Fibroblast of peridontal ligament (primary cell): ENCODE measurements around the gene ZNF511.

ENCODE experiments used
- DNase-seq: peaks from one replicate; pipeline ENCODE4 v3.0.0-alpha.2; 2010; ENCODE audit errors: extremely low read depth

ZNF511 gene

DNA sequence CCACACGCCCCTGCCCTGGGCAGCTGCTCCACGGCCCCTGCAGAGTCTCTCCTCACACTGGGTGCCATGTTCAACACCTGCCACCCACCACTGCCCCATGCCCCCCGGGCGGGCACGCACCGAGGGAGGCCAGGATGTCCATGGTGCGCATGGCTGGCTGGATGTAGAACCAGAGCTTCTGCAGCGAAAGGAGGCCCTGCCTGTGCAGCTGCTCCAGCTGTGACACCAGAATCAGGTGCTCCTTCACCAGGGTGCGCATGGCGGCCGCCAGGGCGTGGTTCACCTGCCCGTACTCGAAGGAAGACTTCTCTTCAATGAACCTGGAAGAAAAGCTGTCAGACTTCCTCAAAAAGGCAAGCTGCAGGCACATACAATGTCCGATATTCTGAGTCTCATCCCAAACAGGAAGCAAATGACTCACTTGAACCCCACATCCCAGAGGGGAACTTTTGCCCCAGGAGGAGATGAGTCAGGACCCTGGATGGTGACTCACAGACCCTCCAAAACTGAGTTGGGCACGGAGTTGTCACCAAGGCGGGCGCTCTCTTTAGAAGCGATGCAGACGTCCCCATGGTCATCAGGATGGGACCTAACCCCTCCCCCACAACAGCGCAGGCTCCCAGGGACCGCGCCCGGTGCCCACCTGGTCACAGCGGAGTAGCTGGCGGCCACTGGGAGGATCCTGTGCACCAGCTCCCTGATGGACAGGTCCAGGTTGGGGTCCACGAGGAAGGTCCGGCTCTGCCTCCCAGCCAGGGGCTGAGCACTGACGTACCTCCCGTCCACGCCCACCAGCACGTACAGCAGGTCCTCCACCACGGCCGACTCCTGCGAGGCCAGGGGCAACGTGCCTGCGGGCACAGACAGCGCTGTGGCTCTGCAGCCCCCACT is 15.6 kb upstream of the ZNF511 start:
- peak; percentile 40 for DNase-seq

DNA sequence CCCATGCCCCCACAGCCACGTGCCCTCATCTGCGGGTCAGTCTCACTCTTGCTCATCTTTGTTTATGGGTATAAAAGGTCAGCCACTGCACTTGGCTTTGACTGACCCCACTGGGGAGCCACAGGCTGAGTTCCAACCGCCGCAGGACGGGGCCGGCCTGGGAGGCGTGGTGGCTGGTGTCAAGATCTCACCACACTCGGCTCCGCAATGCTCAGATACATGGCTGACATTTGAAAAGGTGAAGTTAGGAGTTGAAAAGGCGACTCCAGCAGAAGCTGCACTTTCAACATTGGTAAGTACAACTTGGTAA is 14.9 kb upstream of the ZNF511 start:
- no peak for DNase-seq

- no peak for DNase-seq
Measured at GRCh38 chr10:133294189-133294588, 14.5 kb upstream of the ZNF511 start.

DNA sequence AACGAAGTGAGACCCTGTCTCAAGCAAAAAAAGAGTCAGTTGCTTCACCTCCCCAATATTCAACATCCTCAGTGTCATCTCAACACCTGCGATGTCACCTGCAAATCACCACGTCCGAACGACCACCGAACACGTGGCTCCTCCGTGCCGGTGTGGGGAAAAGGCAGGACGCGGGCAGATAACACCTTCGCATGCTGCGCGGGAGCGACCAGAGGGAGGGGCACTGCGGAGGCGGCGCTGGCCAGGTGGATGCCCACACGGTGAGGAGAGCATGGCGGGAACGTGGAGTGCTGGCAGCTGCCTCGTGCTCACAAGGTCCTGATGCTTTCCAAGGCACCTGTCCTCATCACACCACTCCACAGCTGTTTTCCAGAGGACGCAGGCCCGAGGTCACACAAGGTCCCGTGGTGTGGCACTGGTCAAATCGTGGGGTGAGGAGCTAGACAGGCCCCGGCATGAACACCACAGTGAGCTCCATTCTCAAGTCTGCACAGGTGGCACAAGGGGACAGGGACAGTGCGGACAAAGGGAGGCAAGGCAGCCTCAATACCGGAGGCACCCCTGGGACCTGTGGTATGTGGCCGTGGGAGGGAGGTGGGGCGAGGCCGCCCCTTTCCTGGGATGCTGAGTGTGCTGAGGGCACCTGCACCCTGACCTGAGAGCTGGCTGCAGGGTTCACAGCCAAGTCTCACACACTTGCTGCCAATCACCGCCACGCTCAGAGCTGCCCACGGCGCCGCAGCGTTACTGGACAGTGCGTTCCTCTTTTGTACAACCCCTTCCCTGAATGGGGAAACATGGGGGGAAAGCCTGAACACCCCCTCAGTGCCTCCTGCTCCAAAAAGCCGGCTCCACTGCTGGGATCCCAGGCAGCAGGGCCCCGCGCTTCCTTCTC is 13.0 kb upstream of the ZNF511 start:
- no peak for DNase-seq

DNA sequence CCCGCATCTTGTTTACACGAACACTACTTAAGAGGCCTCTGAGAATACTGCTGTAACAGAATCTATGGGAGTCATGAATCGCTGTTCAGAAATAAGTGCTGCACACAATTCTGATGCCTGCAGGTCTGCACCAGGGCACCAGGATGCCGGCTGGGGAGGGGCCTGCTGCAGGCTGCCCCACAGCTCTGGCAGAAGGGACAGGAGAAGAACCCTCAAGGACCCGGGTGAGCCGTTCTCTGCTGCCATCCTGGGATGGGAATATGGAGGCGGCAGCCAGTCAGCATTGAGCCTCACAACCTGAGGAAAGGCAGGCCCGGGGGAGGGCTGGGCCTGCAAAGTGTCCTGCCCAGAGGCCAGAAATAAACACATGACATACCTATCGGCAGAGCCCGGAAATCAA is 11.2 kb upstream of the ZNF511 start:
- DNase-seq: no peak

DNA sequence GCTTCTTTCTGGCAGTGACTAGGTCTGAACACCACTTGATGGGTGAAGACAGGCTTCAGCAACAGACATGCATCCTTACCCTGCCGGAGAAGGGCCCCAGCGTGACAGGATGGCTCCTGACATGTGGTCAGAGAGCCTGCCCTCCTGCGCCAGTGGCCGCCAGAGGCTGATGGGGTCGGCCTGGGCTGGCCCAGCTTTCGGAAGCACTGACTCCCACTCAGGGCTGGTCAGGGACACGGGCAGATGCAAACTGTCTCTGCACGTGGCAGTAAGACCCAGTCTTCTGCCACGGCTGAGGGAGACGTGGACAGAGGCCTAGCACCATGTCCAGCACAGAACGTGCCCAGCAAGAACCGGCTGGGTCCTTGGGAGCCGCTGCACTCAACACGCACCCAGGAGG is 10.2 kb upstream of the ZNF511 start:
- no peak for DNase-seq

GRCh38 chr10:133299224-133299623 is 9.5 kb upstream of the ZNF511 start:
- DNase-seq: no peak

DNA sequence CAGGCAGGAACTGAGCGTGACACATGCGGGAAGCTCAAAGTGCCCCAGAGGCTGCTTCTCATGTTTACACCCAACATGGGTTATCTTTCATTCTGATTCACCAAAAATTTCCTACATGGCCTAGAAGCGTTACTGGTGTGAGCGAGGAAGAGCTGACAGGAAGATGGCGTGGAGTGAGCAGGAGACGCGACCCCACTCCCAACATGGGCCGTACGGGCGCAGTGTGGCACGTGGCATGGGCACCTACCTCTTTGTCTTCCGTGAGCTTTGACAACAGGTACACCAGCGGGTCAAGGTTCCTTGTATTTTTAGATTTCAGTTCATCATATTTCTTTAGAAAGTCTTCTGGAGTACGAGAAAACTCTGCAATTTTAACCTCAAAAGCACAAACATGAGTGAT is 9.0 kb upstream of the ZNF511 start:
- DNase-seq: no peak

GRCh38 chr10:133302230-133302629 is 6.5 kb upstream of the ZNF511 start:
- DNase-seq: no peak

GRCh38 chr10:133303206-133303605 is 5.5 kb upstream of the ZNF511 start:
- no peak for DNase-seq

GRCh38 chr10:133306097-133306476 is 2.6 kb upstream of the ZNF511 start:
- DNase-seq: no peak

- no peak for DNase-seq
Measured at GRCh38 chr10:133306941-133307379, 1.8 kb upstream of the ZNF511 start.

DNA sequence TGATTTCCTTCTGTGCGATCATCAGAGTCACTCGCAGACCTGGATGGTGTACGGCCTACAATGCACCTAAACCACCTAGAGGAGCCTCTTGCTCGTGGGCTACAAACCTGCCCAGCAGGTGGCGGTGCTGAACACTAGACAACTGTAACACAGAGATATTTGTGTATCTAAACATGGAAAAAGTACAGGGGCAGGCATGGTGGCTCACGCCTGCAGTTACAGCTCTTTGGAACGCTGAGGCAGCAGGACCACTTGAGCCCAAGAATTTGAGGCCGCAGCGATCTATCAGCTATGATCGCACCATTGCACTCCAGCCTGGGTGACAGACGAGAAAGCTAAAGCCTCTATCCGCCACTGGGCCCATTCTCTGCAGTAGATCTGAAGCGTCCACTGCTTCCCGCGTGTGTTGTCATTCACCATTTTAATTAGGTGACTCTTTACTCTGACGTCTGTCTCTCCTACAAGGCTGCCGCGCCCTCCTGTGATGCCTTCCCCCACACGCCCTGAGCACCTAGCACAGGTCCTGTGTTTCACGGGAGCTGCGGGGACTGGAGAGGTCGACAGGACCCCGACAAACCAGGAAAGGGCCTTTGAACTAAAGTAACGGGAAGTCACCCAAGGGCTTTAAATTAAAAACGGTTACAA is 816 bp upstream of the ZNF511 start:
- DNase-seq: peak; percentile 50

- peak; percentile 80 for DNase-seq
Measured at GRCh38 chr10:133309100-133309719, 496 bp downstream of the ZNF511 start.

DNA sequence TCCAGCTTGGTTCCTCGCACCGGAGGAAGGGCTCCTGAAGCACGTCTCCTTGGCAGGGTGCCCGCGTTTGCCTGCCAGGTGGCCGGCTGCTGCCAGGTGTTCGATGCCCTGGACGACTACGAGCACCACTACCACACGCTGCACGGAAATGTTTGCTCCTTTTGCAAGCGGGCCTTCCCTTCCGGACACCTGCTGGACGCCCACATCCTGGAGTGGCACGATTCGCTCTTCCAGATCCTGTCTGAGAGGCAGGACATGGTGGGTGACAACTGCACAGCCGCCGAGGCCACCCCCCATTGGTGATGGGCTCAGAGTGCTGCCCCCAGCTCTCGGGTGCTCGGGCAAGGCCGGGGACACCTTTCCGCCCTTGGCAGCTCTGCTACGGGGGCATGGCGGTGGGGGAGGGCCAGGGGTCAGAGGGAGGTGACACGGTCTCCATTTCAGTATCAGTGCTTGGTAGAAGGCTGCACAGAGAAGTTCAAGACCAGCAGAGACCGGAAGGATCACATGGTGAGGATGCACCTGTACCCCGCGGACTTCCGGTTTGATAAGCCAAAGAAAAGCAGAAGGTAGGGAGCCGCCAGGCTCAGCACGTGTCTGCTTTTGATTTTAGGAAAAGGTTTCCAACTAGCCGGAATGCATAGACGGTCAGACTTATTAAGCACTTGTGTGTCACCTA is 1.1 kb downstream of the ZNF511 start:
- DNase-seq: no peak

- DNase-seq: no peak
Measured at GRCh38 chr10:133310399-133310755, 1.7 kb downstream of the ZNF511 start.

DNA sequence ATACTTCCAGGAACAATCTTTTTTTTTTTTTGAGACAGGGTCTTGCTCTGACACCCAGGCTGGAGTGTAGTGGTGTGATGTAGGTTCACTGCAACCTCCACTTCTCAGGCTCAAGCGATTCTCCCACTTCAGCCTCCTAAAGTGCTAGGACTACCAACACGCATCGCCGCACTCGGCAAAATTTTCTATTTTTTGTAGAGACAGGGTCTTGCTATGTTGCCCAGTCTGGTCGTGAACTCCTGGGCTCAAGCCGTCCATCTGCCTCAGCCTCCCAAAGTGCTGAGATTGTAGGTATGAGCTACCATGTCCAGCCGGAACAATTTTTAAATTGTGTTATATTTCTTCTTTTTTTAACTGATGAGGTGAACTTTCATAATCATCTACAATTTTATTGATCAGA is 2.1 kb downstream of the ZNF511 start:
- DNase-seq: no peak

GRCh38 chr10:133311570-133311969 is 2.9 kb downstream of the ZNF511 start:
- DNase-seq: peak; percentile 69

GRCh38 chr10:133312016-133312768 is 3.5 kb downstream of the ZNF511 start:
- DNase-seq: no peak

DNA sequence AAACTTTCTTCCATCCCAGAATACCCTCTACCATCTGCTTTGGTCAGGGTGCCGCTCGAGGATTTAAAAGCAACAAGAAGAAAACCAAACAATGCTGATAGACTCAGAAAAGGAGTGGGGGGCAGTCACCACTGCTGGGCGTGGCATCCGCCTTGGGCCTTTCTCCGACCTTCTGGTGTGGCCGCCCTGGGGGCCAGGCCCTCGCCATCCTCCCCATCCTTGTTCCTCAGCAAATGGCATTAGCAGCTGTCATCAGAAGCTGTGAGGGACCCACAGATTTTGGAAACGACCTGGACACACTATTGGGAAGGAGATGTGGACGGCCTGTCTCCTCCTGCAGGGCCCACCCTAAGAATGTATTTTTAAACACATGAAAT is 4.0 kb downstream of the ZNF511 start:
- no peak for DNase-seq

DNA sequence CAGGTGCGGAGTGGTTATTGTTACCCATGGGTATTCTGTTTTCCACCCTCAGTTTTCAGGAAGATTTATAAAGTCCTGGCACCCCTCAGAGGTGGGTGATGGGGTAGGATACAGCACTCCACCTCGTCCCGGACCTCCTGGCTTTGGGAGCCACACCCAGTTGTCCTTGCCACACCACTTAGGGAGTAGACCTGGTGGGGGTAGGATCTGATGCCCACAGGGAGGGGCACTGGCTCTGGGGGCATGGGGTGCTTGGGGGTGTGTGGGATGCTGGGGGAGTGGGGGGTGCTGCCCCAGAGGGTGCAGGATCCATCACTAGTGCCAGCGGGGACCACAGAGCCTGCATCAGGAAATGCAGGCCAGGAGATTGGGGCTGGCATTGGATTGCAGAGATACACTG is 4.5 kb downstream of the ZNF511 start:
- DNase-seq: no peak
